ENCODE data around the gene UVRAG.

DNA sequence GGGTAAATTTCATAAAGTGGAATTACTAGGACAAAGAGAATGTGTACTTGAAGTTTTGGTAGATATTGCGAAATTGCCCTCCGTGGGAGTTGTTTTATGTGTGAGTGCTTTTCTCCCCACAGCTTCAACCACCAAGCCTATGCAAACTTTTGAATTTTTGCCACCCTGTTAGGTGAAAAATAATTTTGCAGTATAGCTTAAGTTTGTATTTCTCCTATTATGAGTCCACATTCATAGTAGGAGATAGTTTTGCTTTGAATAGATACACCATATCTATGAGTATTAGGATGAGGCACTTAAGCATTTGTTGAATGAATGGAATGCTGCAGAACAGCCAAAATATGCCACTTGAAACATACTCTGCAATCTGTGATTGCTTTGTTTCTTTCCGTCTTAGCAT, 43.6 kb downstream of the UVRAG start:
- no peak for TF ChIP-seq EZH2 (optimal IDR thresholded peaks at IDR 0.05; ENCODE audit: low read depth, low read length)
- no peak for TF ChIP-seq CTCF (IDR thresholded peaks at IDR 0.05; ENCODE audit: low read length)
- no peak for TF ChIP-seq EZH2phosphoT487 (IDR thresholded peaks at IDR 0.05; ENCODE audit: low read length)
